ENCODE measurements around the gene MC4R.

GRCh38 chr18:60401346-60401745 is 28.8 kb upstream of the MC4R start:
- TF ChIP-seq CTCF (IDR thresholded peaks at IDR 0.05) (no peak), POLR2A (IDR thresholded peaks at IDR 0.05) (no peak)
